Keratinocyte (primary cell): ENCODE measurements around the gene SMG6.
"Not testable (repeated sequence)": the region's sequence is repeated elsewhere in the genome, so short reads cannot be mapped to it uniquely, and the experiment has no call there.

Experiments
- EZH2 ChIP-seq: IDR thresholded peaks from one replicate; pipeline ENCODE4 v1.6.1; 2012; ENCODE audit warnings: inconsistent platforms, mild to moderate bottlenecking, low read length, moderate library complexity
- TF ChIP-seq, protein P1 (sequence below), 3 experiments: IDR thresholded peaks in 1 of 3; conservative IDR thresholded peaks in 1 of 3; optimal IDR thresholded peaks in 1 of 3; 2 replicates in 2 of 3; 3 replicates in 1 of 3; pipeline versions ENCODE3 to v1.5.1; 2011; ENCODE audit warnings: low read length in 3 of 3, mild to moderate bottlenecking in 3 of 3, moderate library complexity in 2 of 3, control low read depth in 1 of 3, inconsistent platforms in 1 of 3; ENCODE audit not compliant: insufficient read depth in 2 of 3; ENCODE audit errors: extremely low read depth in 1 of 3

DNA sequence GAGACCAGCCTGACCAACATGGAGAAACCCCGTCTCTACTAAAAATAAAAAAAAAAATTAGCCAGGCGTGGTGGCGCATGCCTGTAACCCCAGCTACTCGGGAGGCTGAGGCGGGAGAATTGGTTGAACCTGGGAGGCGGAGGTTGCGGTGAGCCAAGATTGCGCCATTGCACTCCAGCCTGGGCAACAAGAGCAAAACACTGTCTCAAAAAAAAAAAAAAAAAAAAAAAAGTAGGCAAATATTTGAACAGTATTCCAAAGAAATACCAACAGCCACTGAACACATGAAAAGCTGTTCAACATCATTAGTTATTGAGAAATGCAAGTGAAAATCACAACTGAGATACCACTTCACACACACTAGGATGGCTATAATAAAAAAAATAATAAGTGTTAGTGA is 160.9 kb downstream of the SMG6 start:
- TF ChIP-seq, protein P1, sequence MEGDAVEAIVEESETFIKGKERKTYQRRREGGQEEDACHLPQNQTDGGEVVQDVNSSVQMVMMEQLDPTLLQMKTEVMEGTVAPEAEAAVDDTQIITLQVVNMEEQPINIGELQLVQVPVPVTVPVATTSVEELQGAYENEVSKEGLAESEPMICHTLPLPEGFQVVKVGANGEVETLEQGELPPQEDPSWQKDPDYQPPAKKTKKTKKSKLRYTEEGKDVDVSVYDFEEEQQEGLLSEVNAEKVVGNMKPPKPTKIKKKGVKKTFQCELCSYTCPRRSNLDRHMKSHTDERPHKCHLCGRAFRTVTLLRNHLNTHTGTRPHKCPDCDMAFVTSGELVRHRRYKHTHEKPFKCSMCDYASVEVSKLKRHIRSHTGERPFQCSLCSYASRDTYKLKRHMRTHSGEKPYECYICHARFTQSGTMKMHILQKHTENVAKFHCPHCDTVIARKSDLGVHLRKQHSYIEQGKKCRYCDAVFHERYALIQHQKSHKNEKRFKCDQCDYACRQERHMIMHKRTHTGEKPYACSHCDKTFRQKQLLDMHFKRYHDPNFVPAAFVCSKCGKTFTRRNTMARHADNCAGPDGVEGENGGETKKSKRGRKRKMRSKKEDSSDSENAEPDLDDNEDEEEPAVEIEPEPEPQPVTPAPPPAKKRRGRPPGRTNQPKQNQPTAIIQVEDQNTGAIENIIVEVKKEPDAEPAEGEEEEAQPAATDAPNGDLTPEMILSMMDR (optimal IDR thresholded peaks at IDR 0.05 in 1 of 3, IDR thresholded peaks at IDR 0.05 in 1 of 3, conservative IDR thresholded peaks at IDR 0.05 in 1 of 3; ENCODE audit: extremely low read depth in 1 of 3, insufficient read depth in 2 of 3, low read length in 3 of 3) = not testable (repeated sequence)
- not testable (repeated sequence) for TF ChIP-seq EZH2
